Keratinocyte (primary cell): ENCODE measurements around the gene NFATC2. TPM values are rescaled to one million over a fixed set of nuclear protein-coding genes. Genes with fewer than 3 reads are reported as not detected.

ENCODE experiments used
- DNase-seq: peaks from one replicate; pipeline ENCODE4 v3.0.0-alpha.2; 2011; ENCODE audit warnings: low read depth, missing footprints, low spot score
- FAIRE-seq: peaks from 2 replicates; lab custom pipeline; 2011; peaks lifted over from hg19 to GRCh38; lab: Jason Lieb, UNC
- H2AFZ ChIP-seq: 2 replicates; pipeline ENCODE4 v1.6.0; 2012; ENCODE audit warnings: low read length, control low read depth, inconsistent platforms; ENCODE audit not compliant: control insufficient read depth
- H3K27ac ChIP-seq: 2 replicates; pipeline ENCODE4 v1.5.1; 2011; ENCODE audit warnings: low read length; ENCODE audit not compliant: control insufficient read depth, insufficient read depth
- H3K27me3 ChIP-seq: 3 replicates; pipeline ENCODE4 v1.6.0; 2011; ENCODE audit warnings: low read length; ENCODE audit not compliant: control insufficient read depth, insufficient read depth; ENCODE audit errors: extremely low read depth
- H3K36me3 ChIP-seq, 2 experiments: 2 replicates in 1 of 2; 3 replicates in 1 of 2; pipeline ENCODE4 v1.5.1; 2011; ENCODE audit warnings: low read length in 2 of 2, mild to moderate bottlenecking in 1 of 2; ENCODE audit not compliant: control insufficient read depth in 2 of 2, insufficient read depth in 2 of 2; ENCODE audit errors: extremely low read depth in 1 of 2
- H3K4me1 ChIP-seq: 3 replicates; pipeline ENCODE4 v1.5.1; 2011; ENCODE audit warnings: low read length; ENCODE audit not compliant: control insufficient read depth, insufficient read depth; ENCODE audit errors: extremely low read depth
- H3K4me2 ChIP-seq: 3 replicates; pipeline ENCODE4 v1.6.0; 2011; ENCODE audit warnings: low read depth, low read length; ENCODE audit not compliant: control insufficient read depth, insufficient read depth; ENCODE audit errors: extremely low read depth
- H3K4me3 ChIP-seq, 3 experiments: fragments of 200-600 bp in 1 of 3; sonication (generic) in 1 of 3; 2 replicates in 2 of 3; 3 replicates in 1 of 3; pipeline ENCODE4 v1.5.1; 2011 to 2016; ENCODE audit warnings: low read length in 3 of 3, mild to moderate bottlenecking in 3 of 3, control low read depth in 2 of 3, inconsistent platforms in 1 of 3, low read depth in 1 of 3, mixed read lengths in 1 of 3, mixed run types in 1 of 3, moderate library complexity in 1 of 3; ENCODE audit not compliant: control insufficient read depth in 2 of 3, insufficient read depth in 2 of 3; ENCODE audit errors: extremely low read depth in 1 of 3
- H3K79me2 ChIP-seq: 2 replicates; pipeline ENCODE4 v1.6.0; 2012; ENCODE audit warnings: low read length; ENCODE audit not compliant: control insufficient read depth, insufficient read depth
- H3K9ac ChIP-seq: 3 replicates; pipeline ENCODE4 v1.6.0; 2011; ENCODE audit warnings: low read length; ENCODE audit not compliant: control insufficient read depth, insufficient read depth; ENCODE audit errors: extremely low read depth
- H3K9me1 ChIP-seq: 3 replicates; pipeline ENCODE4 v1.6.0; 2011; ENCODE audit warnings: low read length; ENCODE audit not compliant: control insufficient read depth, insufficient read depth; ENCODE audit errors: extremely low read depth
- H3K9me3 ChIP-seq: 2 replicates; pipeline ENCODE4 v1.5.1; 2012; ENCODE audit warnings: low read depth, low read length; ENCODE audit not compliant: control insufficient read depth
- H4K20me1 ChIP-seq: 3 replicates; pipeline ENCODE4 v1.6.0; 2011; ENCODE audit warnings: low read length; ENCODE audit not compliant: control insufficient read depth, insufficient read depth; ENCODE audit errors: extremely low read depth
- EZH2 ChIP-seq: IDR thresholded peaks from one replicate; pipeline ENCODE4 v1.6.1; 2012; ENCODE audit warnings: inconsistent platforms, mild to moderate bottlenecking, low read length, moderate library complexity
- dilution Hi-C: fragments of 300-500 bp; cut with MboI; formaldehyde crosslinking; loops from one replicate; pipeline ENCODE4 v1.7.0; 2020; ENCODE audit warnings: low sequenced_read_pairs; ENCODE audit not compliant: extremely low pct_ligation_motif_present
- polyA plus RNA-seq, 5 experiments: library from polyadenylated mRNA; depleted of rRNA in 3 of 5; stranded (reverse) in 3 of 5; stranded (forward) in 1 of 5; unstranded in 1 of 5; fragments of >200 nt; gene quantifications; 1 replicate in 1 of 5; 2 replicates in 3 of 5; 3 replicates in 1 of 5; pipeline versions ENCODE4 v1.2.1 to v1.2.3, GENCODE V29; 2011 to 2012; ENCODE audit warnings: missing spikeins in 2 of 5, low read depth in 1 of 5, low replicate concordance in 1 of 5
- TF ChIP-seq, protein P1 (sequence below), 3 experiments: IDR thresholded peaks in 1 of 3; conservative IDR thresholded peaks in 1 of 3; optimal IDR thresholded peaks in 1 of 3; 2 replicates in 2 of 3; 3 replicates in 1 of 3; pipeline versions ENCODE3 to v1.5.1; 2011; ENCODE audit warnings: low read length in 3 of 3, mild to moderate bottlenecking in 3 of 3, moderate library complexity in 2 of 3, control low read depth in 1 of 3, inconsistent platforms in 1 of 3; ENCODE audit not compliant: insufficient read depth in 2 of 3; ENCODE audit errors: extremely low read depth in 1 of 3

NFATC2 gene
- polyA plus RNA-seq, 1 donor (not counting 4 experiments of a cell fraction or from before 2014, with no cell fraction given): 0.05 TPM

GRCh38 chr20:51573576-51574243 is 31.2 kb upstream of the NFATC2 start:
- Histone ChIP-seq H3K9me1 (no peaks in the 10 kb centered on the region), H3K9me3 (peaks cover 5% of the 10 kb centered on the region), H3K27me3 (peaks cover 5% of the 10 kb centered on the region), H3K4me1 (no peaks in the 10 kb centered on the region), H2AFZ (no peak overlapping the region), H3K9ac (no peak overlapping the region), H3K27ac (no peak overlapping the region), H4K20me1 (no peaks in the 10 kb centered on the region), H3K4me2 (no peak overlapping the region), H3K79me2 (no peaks in the 10 kb centered on the region), H3K36me3 (no peaks in the 10 kb centered on the region), H3K4me3 (no peak overlapping the region)
- DNase-seq: no peak
- dilution Hi-C loops: no loop called here
- TF ChIP-seq EZH2: no peak
- TF ChIP-seq, protein P1, sequence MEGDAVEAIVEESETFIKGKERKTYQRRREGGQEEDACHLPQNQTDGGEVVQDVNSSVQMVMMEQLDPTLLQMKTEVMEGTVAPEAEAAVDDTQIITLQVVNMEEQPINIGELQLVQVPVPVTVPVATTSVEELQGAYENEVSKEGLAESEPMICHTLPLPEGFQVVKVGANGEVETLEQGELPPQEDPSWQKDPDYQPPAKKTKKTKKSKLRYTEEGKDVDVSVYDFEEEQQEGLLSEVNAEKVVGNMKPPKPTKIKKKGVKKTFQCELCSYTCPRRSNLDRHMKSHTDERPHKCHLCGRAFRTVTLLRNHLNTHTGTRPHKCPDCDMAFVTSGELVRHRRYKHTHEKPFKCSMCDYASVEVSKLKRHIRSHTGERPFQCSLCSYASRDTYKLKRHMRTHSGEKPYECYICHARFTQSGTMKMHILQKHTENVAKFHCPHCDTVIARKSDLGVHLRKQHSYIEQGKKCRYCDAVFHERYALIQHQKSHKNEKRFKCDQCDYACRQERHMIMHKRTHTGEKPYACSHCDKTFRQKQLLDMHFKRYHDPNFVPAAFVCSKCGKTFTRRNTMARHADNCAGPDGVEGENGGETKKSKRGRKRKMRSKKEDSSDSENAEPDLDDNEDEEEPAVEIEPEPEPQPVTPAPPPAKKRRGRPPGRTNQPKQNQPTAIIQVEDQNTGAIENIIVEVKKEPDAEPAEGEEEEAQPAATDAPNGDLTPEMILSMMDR (optimal IDR thresholded peaks at IDR 0.05 in 1 of 3, IDR thresholded peaks at IDR 0.05 in 1 of 3, conservative IDR thresholded peaks at IDR 0.05 in 1 of 3; ENCODE audit: extremely low read depth in 1 of 3, insufficient read depth in 2 of 3, low read length in 3 of 3): no peak
- no peak for FAIRE-seq

- no peak overlapping the region for H3K4me3 ChIP-seq
- FAIRE-seq (no peak), DNase-seq (no peak)
- no peaks in the 10 kb centered on the region for H3K9me1 ChIP-seq
- H3K79me2 ChIP-seq: no peaks in the 10 kb centered on the region
- dilution Hi-C loops: no loop called here
- H4K20me1 ChIP-seq: no peaks in the 10 kb centered on the region
- no peak overlapping the region for H3K27ac ChIP-seq
- TF ChIP-seq, protein P1 (optimal IDR thresholded peaks at IDR 0.05 in 1 of 3, IDR thresholded peaks at IDR 0.05 in 1 of 3, conservative IDR thresholded peaks at IDR 0.05 in 1 of 3; ENCODE audit: extremely low read depth in 1 of 3, insufficient read depth in 2 of 3, low read length in 3 of 3): no peak
- no peak for TF ChIP-seq EZH2
- peaks cover 5% of the 10 kb centered on the region for H3K27me3 ChIP-seq
- no peak overlapping the region for H3K9ac ChIP-seq
- no peak overlapping the region for H2AFZ ChIP-seq
- peaks cover 5% of the 10 kb centered on the region for H3K9me3 ChIP-seq
- no peak overlapping the region for H3K4me2 ChIP-seq
- no peaks in the 10 kb centered on the region for H3K4me1 ChIP-seq
- no peaks in the 10 kb centered on the region for H3K36me3 ChIP-seq
These were observed 28.9 kb upstream of the NFATC2 start for GRCh38 chr20:51571460-51571794.
